Measurements from ENCODE around the gene GZMA. TPM values are rescaled to one million over a fixed set of nuclear protein-coding genes. Genes with fewer than 3 reads are reported as not detected.
"Not testable (repeated sequence)": the region's sequence is repeated elsewhere in the genome, so short reads cannot be mapped to it uniquely, and the experiment has no call there.

The GZMA gene
- total and polyA plus RNA-seq, 2 donors (not counting 1 experiment from before 2014, with no cell fraction given), result 1.0 TPM; not detected in 1

DNA sequence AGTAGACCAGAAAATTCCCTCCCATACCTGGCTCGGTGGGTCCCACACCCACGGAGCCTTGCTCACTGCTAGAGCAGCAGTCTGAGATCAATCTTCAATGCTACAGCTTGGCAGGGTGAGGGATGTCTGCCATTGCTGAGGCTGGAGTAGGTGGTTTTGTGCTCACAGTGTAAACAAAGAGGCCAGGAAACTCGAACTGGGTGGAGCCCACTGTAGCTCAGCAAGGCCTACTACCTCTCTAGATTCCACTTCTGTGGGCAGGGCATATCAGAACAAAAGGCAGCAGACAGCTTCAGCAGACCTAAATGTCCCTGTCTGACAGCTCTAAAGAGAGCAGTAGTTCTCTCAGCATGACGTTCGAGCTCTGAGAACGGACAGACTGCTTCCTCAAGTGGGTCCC, 5.6 kb upstream of the GZMA start:
- H3K27ac Mint-ChIP-seq, result no peak overlapping the region
- H3K4me3 Mint-ChIP-seq, result no peak overlapping the region
- Histone ChIP-seq H3K4me1 (ENCODE audit: control insufficient read depth in 2 of 2, insufficient read depth in 2 of 2, low read length in 2 of 2) (no peaks in the 10 kb centered on the region), H3K27ac (ENCODE audit: low read length in 2 of 2) (no peak overlapping the region), H4K20me1 (ENCODE audit: control insufficient read depth, insufficient read depth, low read length, poor library complexity, severe bottlenecking) (no peaks in the 10 kb centered on the region), H3K36me3 (replicated peaks in 1 of 2; ENCODE audit: control extremely low read depth in 1 of 2, control insufficient read depth in 1 of 2, extremely low read depth in 1 of 2, insufficient read depth in 2 of 2, low read length in 1 of 2) (no peaks in the 10 kb centered on the region), H2AFZ (ENCODE audit: insufficient read depth, low read depth, low read length, poor library complexity, severe bottlenecking) (no peak overlapping the region), H3K4me2 (replicated peaks; ENCODE audit: low read depth, low read length, poor library complexity, severe bottlenecking) (no peak overlapping the region), H3K9me3 (ENCODE audit: control extremely low read depth in 1 of 3, control insufficient read depth in 2 of 3, insufficient read depth in 1 of 3, low read length in 2 of 3) (peaks cover 0 to 3% (median 0%) of the 10 kb centered on the region in 3 donors), H3K79me2 (ENCODE audit: control insufficient read depth, insufficient read depth, low read length) (no peaks in the 10 kb centered on the region), H3K4me3 (ENCODE audit: control extremely low read depth in 1 of 5, extremely low read depth in 1 of 5, insufficient read depth in 1 of 5, low read depth in 2 of 5, low read length in 4 of 5) (no peak overlapping the region), H3K27me3 (replicated peaks in 1 of 4; ENCODE audit: control extremely low read depth in 1 of 4, control insufficient read depth in 3 of 4, insufficient read depth in 4 of 4, low read length in 3 of 4) (peaks cover 0 to 5% (median 0%) of the 10 kb centered on the region in 4 experiments), H3K9ac (ENCODE audit: low read length) (no peak overlapping the region)
- 86% methylated on average over 4 of the region's 6 CpGs for WGBS (ENCODE audit: insufficient coverage)
- peaks cover 4% of the 10 kb centered on the region for H3K4me1 Mint-ChIP-seq
- ATAC-seq (ENCODE audit: low read depth), result no peak
- no peaks in the 10 kb centered on the region for H3K9me3 Mint-ChIP-seq (ENCODE audit: insufficient read depth)
- ChIA-PET CTCF (no interaction called here), POLR2A (no interaction called here)
- DNase-seq, result no peak
- H3K27me3 Mint-ChIP-seq, result no peaks in the 10 kb centered on the region
- intact Hi-C loops (cut with micrococcal nuclease), result no loop called here
- TF ChIP-seq CTCF (IDR thresholded peaks at IDR 0.05), result no peak
- TF ChIP-seq EZH2 (IDR thresholded peaks at IDR 0.05; ENCODE audit: borderline replicate concordance, insufficient read depth, low read depth, low read length, poor library complexity, severe bottlenecking), result no peak

DNA sequence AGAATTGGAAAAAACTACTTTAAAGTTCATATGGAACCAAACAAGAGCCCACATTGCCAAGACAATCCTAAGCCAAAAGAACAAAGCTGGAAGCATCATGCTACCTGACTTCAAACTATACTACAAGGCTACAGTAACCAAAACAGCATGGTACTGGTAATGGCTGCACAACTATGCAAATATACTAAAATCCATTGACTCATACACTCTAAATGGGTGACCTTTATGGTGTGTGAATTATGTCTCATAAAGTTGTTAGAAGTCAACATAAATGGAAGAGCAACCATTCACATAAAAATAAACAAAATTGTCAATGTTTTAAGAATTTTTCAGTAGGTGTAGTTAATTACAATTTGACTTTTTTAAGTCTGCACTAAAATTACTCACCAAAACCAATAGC, 1.3 kb upstream of the GZMA start:
- POLR2A ChIA-PET; H3K4me2 ChIP-seq (replicated peaks; ENCODE audit: low read depth, low read length, poor library complexity, severe bottlenecking); DNase-seq; H3K27me3 ChIP-seq (replicated peaks in 1 of 4; ENCODE audit: control extremely low read depth in 1 of 4, control insufficient read depth in 3 of 4, insufficient read depth in 4 of 4, low read length in 3 of 4); H3K27me3 Mint-ChIP-seq; H3K27ac ChIP-seq (ENCODE audit: low read length in 2 of 2); H3K9me3 Mint-ChIP-seq (ENCODE audit: insufficient read depth); H3K79me2 ChIP-seq (ENCODE audit: control insufficient read depth, insufficient read depth, low read length); H3K4me3 ChIP-seq (ENCODE audit: control extremely low read depth in 1 of 5, extremely low read depth in 1 of 5, insufficient read depth in 1 of 5, low read depth in 2 of 5, low read length in 4 of 5); H3K27ac Mint-ChIP-seq; H3K9ac ChIP-seq (ENCODE audit: low read length); ATAC-seq (ENCODE audit: low read depth); H3K36me3 ChIP-seq (replicated peaks in 1 of 2; ENCODE audit: control extremely low read depth in 1 of 2, control insufficient read depth in 1 of 2, extremely low read depth in 1 of 2, insufficient read depth in 2 of 2, low read length in 1 of 2); H3K4me3 Mint-ChIP-seq; H3K9me3 ChIP-seq (ENCODE audit: control extremely low read depth in 1 of 3, control insufficient read depth in 2 of 3, insufficient read depth in 1 of 3, low read length in 2 of 3); H4K20me1 ChIP-seq (ENCODE audit: control insufficient read depth, insufficient read depth, low read length, poor library complexity, severe bottlenecking); intact Hi-C loops (cut with micrococcal nuclease); H3K4me1 ChIP-seq (ENCODE audit: control insufficient read depth in 2 of 2, insufficient read depth in 2 of 2, low read length in 2 of 2); CTCF ChIA-PET; H2AFZ ChIP-seq (ENCODE audit: insufficient read depth, low read depth, low read length, poor library complexity, severe bottlenecking): not testable (repeated sequence)
- peaks cover 12% of the 10 kb centered on the region for H3K4me1 Mint-ChIP-seq
